Endothelial cell of umbilical vein (primary cell): ENCODE results near the gene TEX264. TPM values are rescaled to one million over a fixed set of nuclear protein-coding genes. Genes with fewer than 3 reads are reported as not detected.

Source experiments
- BruUV-seq: library from RNA; stranded (reverse); fragments of 400-500 nt; replicated peaks from 2 replicates; lab custom pipeline; 2021; lab: Mats Ljungman, UMichigan
- CTCF ChIA-PET: fragments of 300-600, 350-600 bp; sonication (Branson Sonifier 250); formaldehyde crosslinking; loops from one replicate; lab custom pipeline; 2021; ENCODE audit warnings: antibody characterized with exemption, inconsistent platforms; lab: Charles Lee
- POLR2A ChIA-PET: fragments of 300-600, 350-600 bp; sonication (Branson Sonifier 250); formaldehyde crosslinking; loops from one replicate; lab custom pipeline; 2021; ENCODE audit warnings: antibody characterized with exemption, inconsistent platforms; lab: Charles Lee
- DNase-seq: peaks from one replicate; pipeline ENCODE4 v3.0.0-alpha.2; 2011; ENCODE audit warnings: low read depth, low spot score
- FAIRE-seq: peaks from 2 replicates; lab custom pipeline; 2011; peaks lifted over from hg19 to GRCh38; lab: Jason Lieb, UNC
- H2AFZ ChIP-seq: 2 replicates; pipeline ENCODE4 v1.6.0; 2012; ENCODE audit warnings: low read depth, low read length, control low read depth, inconsistent platforms
- H3K27ac ChIP-seq: 2 replicates; pipeline ENCODE4 v1.5.1; 2011; ENCODE audit warnings: low read depth, mild to moderate bottlenecking, control low read depth, low read length, moderate library complexity; ENCODE audit not compliant: insufficient read depth
- H3K27me3 ChIP-seq, 2 experiments: 2 replicates each; pipeline versions ENCODE4 v1.6.0 to v1.6.1; 2011; ENCODE audit warnings: low read length in 2 of 2, mixed read lengths in 1 of 2; ENCODE audit not compliant: control insufficient read depth in 2 of 2, insufficient read depth in 2 of 2
- H3K36me3 ChIP-seq, 2 experiments: 2 replicates in 1 of 2; 3 replicates in 1 of 2; pipeline ENCODE4 v1.5.1; 2011; ENCODE audit warnings: low read length in 2 of 2, mild to moderate bottlenecking in 1 of 2, moderate library complexity in 1 of 2; ENCODE audit not compliant: control insufficient read depth in 2 of 2, insufficient read depth in 2 of 2; ENCODE audit errors: extremely low read depth in 1 of 2
- H3K4me1 ChIP-seq: 3 replicates; pipeline ENCODE4 v1.5.1; 2011; ENCODE audit warnings: mild to moderate bottlenecking, low read length; ENCODE audit not compliant: control insufficient read depth, insufficient read depth; ENCODE audit errors: extremely low read depth
- H3K4me2 ChIP-seq: 2 replicates; pipeline ENCODE4 v1.6.1; 2011; ENCODE audit warnings: low read length, control low read depth, mixed read lengths; ENCODE audit not compliant: insufficient read depth
- H3K4me3 ChIP-seq, 3 experiments: fragments of 200-600 bp in 1 of 3; sonication (generic), shearing (Covaris generic) in 1 of 3; replicated peaks in 1 of 3; 2 replicates each; pipeline ENCODE4 v1.5.1; 2011 to 2016; ENCODE audit warnings: control low read depth in 3 of 3, low read length in 3 of 3, mild to moderate bottlenecking in 2 of 3, inconsistent platforms in 1 of 3, low read depth in 1 of 3, moderate library complexity in 1 of 3; ENCODE audit not compliant: insufficient read depth in 1 of 3
- H3K79me2 ChIP-seq: 2 replicates; pipeline ENCODE4 v1.6.0; 2012; ENCODE audit warnings: low read length, inconsistent platforms; ENCODE audit not compliant: control insufficient read depth, insufficient read depth
- H3K9ac ChIP-seq: replicated peaks from 2 replicates; pipeline ENCODE3; 2011; ENCODE audit warnings: low read length, control low read depth; ENCODE audit not compliant: insufficient read depth; ENCODE audit errors: extremely low read depth
- H3K9me1 ChIP-seq: replicated peaks from 3 replicates; pipeline ENCODE4 v1.6.0; 2011; ENCODE audit warnings: mild to moderate bottlenecking, low read length; ENCODE audit not compliant: control insufficient read depth, insufficient read depth; ENCODE audit errors: extremely low read depth
- H3K9me3 ChIP-seq: replicated peaks from 2 replicates; pipeline ENCODE4 v1.5.1; 2012; ENCODE audit warnings: low read length, inconsistent platforms; ENCODE audit not compliant: control insufficient read depth, insufficient read depth
- H4K20me1 ChIP-seq: replicated peaks from 2 replicates; pipeline ENCODE3; 2011; ENCODE audit warnings: mild to moderate bottlenecking, low read length; ENCODE audit not compliant: control insufficient read depth, insufficient read depth; ENCODE audit errors: extremely low read depth
- EZH2 ChIP-seq: IDR thresholded peaks from 2 replicates; pipeline ENCODE4 v1.6.1; 2012; ENCODE audit warnings: borderline replicate concordance, low read depth, mild to moderate bottlenecking, moderate library complexity, low read length, inconsistent platforms; ENCODE audit not compliant: severe bottlenecking
- FOS ChIP-seq: IDR thresholded peaks from 2 replicates; pipeline ENCODE4 v1.6.1; 2011; ENCODE audit warnings: mild to moderate bottlenecking, low read length, moderate library complexity, borderline replicate concordance; ENCODE audit not compliant: insufficient read depth
- GATA2 ChIP-seq: IDR thresholded peaks from 2 replicates; pipeline ENCODE4 v1.7.0; 2011; ENCODE audit warnings: low read depth, mild to moderate bottlenecking, moderate library complexity, mixed read lengths, low read length; ENCODE audit not compliant: insufficient read length, insufficient read depth
- JUN ChIP-seq: IDR thresholded peaks from 2 replicates; pipeline ENCODE4 v1.6.1; 2011; ENCODE audit warnings: borderline replicate concordance, low read depth; ENCODE audit not compliant: insufficient read length, insufficient read depth
- MYC ChIP-seq: IDR thresholded peaks from one replicate; pipeline ENCODE4 v1.6.1; 2011; ENCODE audit warnings: mild to moderate bottlenecking, low read depth, low read length
- POLR2A ChIP-seq: IDR thresholded peaks from 2 replicates; pipeline ENCODE4 v1.6.1; 2012; ENCODE audit warnings: low read depth, mild to moderate bottlenecking, control low read depth, low read length
- POLR2AphosphoS5 ChIP-seq: IDR thresholded peaks from 2 replicates; pipeline ENCODE4 v1.6.1; 2012; ENCODE audit warnings: low read depth, mild to moderate bottlenecking, control low read depth, low read length, moderate library complexity; ENCODE audit not compliant: insufficient read depth
- dilution Hi-C: fragments of 300-500 bp; cut with MboI; formaldehyde crosslinking; loops from one replicate; pipeline ENCODE4 v1.15.0; 2019; ENCODE audit warnings: low sequenced_read_pairs; ENCODE audit not compliant: extremely low pct_ligation_motif_present
- intact Hi-C: fragments of 100-400 bp; cut with micrococcal nuclease; formaldehyde crosslinking; loops from one replicate; pipeline ENCODE4 v1.10.0; 2022
- polyA plus RNA-seq, 4 experiments: library from polyadenylated mRNA; depleted of rRNA in 3 of 4; stranded (reverse) in 3 of 4; unstranded in 1 of 4; fragments of >200 nt; gene quantifications; 2 replicates each; pipeline versions ENCODE4 v1.2.1 to v1.2.3, GENCODE V29; 2011 to 2012; ENCODE audit warnings: missing spikeins in 1 of 4
- total RNA-seq: library from RNA; stranded (reverse); gene quantifications from 2 replicates; pipeline ENCODE4 v1.2.3, GENCODE V29; 2021
- TF ChIP-seq, protein P1 (sequence below): IDR thresholded peaks from 2 replicates; pipeline ENCODE4 v1.6.1; 2011; ENCODE audit not compliant: insufficient read depth, insufficient read length
- TF ChIP-seq, protein P2 (sequence below), 2 donors: IDR thresholded peaks; 1 replicate in 1 of 2; 2 replicates in 1 of 2; pipeline ENCODE4 v1.5.1; 2011; ENCODE audit warnings: low read length in 2 of 2, mild to moderate bottlenecking in 2 of 2, moderate library complexity in 2 of 2, control low read depth in 1 of 2, inconsistent platforms in 1 of 2, low read depth in 1 of 2; ENCODE audit not compliant: insufficient read depth in 1 of 2; ENCODE audit errors: extremely low read depth in 1 of 2

Gene TEX264
- total and polyA plus RNA-seq, 2 donors (not counting 3 experiments of a cell fraction or from before 2014, with no cell fraction given) = 29.0 to 89.7 TPM

DNA sequence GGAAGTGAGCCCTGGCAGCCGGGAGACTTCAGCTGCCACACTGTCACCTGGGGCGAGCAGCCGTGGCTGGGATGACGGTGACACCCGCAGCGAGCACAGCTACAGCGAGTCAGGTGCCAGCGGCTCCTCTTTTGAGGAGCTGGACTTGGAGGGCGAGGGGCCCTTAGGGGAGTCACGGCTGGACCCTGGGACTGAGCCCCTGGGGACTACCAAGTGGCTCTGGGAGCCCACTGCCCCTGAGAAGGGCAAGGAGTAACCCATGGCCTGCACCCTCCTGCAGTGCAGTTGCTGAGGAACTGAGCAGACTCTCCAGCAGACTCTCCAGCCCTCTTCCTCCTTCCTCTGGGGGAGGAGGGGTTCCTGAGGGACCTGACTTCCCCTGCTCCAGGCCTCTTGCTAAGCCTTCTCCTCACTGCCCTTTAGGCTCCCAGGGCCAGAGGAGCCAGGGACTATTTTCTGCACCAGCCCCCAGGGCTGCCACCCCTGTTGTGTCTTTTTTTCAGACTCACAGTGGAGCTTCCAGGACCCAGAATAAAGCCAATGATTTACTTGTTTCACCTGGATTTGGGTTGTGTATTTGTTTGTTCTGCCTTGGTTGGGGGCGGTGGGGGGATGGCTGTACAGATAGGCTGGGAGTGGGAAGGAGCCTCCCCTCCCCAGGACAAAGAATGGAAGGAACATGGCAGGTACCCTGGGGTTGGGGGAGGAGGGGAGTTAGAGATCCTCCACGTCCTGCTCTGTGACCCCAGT, 32.9 kb downstream of the TEX264 start:
- no peak overlapping the region for H2AFZ ChIP-seq
- FAIRE-seq (no peak), DNase-seq (no peak)
- H3K27ac ChIP-seq = no peak overlapping the region
- intact Hi-C loops = no loop called here
- no peaks in the 10 kb centered on the region for H3K9me3 ChIP-seq
- peaks cover 2 to 10% of the 10 kb centered on the region in 2 experiments for H3K27me3 ChIP-seq
- no TSS peak for BruUV-seq
- ChIA-PET CTCF (interaction anchor here (1.0 kb wide), 2 partner anchors 9 to 22 kb away, joined by 3 to 6 read pairs; no protein-coding TSS in a partner anchor), POLR2A (no interaction called here)
- peaks cover 3% of the 10 kb centered on the region for H3K4me1 ChIP-seq
- H3K9me1 ChIP-seq = no peaks in the 10 kb centered on the region
- H3K36me3 ChIP-seq = peaks cover 0 to 9% of the 10 kb centered on the region in 2 experiments
- dilution Hi-C loops = no loop called here
- TF ChIP-seq, protein P1, sequence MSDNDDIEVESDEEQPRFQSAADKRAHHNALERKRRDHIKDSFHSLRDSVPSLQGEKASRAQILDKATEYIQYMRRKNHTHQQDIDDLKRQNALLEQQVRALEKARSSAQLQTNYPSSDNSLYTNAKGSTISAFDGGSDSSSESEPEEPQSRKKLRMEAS = no peak
- TF ChIP-seq POLR2A = no peak
- no peak for TF ChIP-seq FOS
- TF ChIP-seq EZH2 = no peak
- no peak for TF ChIP-seq MYC
- no peaks in the 10 kb centered on the region for H4K20me1 ChIP-seq
- H3K9ac ChIP-seq = no peak overlapping the region
- no peak overlapping the region for H3K4me2 ChIP-seq
- H3K4me3 ChIP-seq = no peak overlapping the region
- no peaks in the 10 kb centered on the region for H3K79me2 ChIP-seq

DNA sequence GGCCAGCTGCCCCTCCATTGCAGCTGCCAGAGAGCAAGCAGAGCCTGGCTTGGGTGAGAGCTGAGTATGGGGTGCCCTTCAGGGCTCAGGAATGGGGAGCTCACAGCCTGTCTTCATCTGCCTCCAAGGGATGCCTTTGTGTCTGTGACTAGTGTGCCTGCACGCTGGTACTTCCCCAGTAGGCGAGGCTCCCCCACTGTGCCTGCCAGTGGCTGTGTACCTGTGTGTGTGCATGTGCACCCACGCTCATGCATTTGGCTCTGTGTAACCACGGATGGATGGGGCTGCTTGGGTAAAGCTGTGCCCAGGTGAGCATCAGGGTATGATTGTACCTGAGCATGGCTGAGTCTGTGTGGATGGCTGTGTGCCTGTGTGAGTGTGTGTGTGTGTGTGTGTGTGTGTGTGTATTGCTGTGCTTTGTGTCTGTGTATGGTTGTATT, 33.5 kb downstream of the TEX264 start:
- Histone ChIP-seq H3K9me1 (no peaks in the 10 kb centered on the region), H3K9ac (no peak overlapping the region), H4K20me1 (no peaks in the 10 kb centered on the region), H3K4me2 (no peak overlapping the region), H3K4me3 (no peak overlapping the region), H3K27ac (no peak overlapping the region), H2AFZ (no peak overlapping the region), H3K36me3 (peaks cover 0 to 9% of the 10 kb centered on the region in 2 experiments), H3K4me1 (peaks cover 3% of the 10 kb centered on the region), H3K79me2 (no peaks in the 10 kb centered on the region), H3K27me3 (peaks cover 2 to 10% of the 10 kb centered on the region in 2 experiments), H3K9me3 (no peaks in the 10 kb centered on the region)
- CTCF ChIA-PET = interaction anchor here (1.0 to 1.2 kb wide), 3 partner anchors 10 to 22 kb away, joined by 3 to 6 read pairs (median 3); no protein-coding TSS in a partner anchor
- DNase-seq = no peak
- dilution Hi-C loops = no loop called here
- TF ChIP-seq EZH2 (no peak), MYC (no peak), JUN (no peak), FOS (no peak), POLR2A (no peak), POLR2AphosphoS5 (no peak), GATA2 (no peak)
- TF ChIP-seq, protein P1 = no peak
- TF ChIP-seq, protein P2, sequence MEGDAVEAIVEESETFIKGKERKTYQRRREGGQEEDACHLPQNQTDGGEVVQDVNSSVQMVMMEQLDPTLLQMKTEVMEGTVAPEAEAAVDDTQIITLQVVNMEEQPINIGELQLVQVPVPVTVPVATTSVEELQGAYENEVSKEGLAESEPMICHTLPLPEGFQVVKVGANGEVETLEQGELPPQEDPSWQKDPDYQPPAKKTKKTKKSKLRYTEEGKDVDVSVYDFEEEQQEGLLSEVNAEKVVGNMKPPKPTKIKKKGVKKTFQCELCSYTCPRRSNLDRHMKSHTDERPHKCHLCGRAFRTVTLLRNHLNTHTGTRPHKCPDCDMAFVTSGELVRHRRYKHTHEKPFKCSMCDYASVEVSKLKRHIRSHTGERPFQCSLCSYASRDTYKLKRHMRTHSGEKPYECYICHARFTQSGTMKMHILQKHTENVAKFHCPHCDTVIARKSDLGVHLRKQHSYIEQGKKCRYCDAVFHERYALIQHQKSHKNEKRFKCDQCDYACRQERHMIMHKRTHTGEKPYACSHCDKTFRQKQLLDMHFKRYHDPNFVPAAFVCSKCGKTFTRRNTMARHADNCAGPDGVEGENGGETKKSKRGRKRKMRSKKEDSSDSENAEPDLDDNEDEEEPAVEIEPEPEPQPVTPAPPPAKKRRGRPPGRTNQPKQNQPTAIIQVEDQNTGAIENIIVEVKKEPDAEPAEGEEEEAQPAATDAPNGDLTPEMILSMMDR (IDR thresholded peaks at IDR 0.05; ENCODE audit: extremely low read depth in 1 of 2, insufficient read depth in 1 of 2, low read depth in 1 of 2, low read length in 2 of 2) = no peak
- no TSS peak for BruUV-seq
- intact Hi-C loops = no loop called here
- no peak for FAIRE-seq
- POLR2A ChIA-PET = no interaction called here
